ENCODE results near the gene SLC5A11. TPM values are rescaled to one million over a fixed set of nuclear protein-coding genes. Genes with fewer than 3 reads are reported as not detected.
A peak's percentile ranks its signal among the peaks of the same experiment; 100 is the strongest.
"Not testable (repeated sequence)": the region's sequence is repeated elsewhere in the genome, so short reads cannot be mapped to it uniquely, and the experiment has no call there.

SLC5A11 gene
- total RNA-seq, 1 donor from 2014 or later: not detected

- no peak for DNase-seq (ENCODE audit: low read depth)
These were observed 15.7 kb downstream of the SLC5A11 start for GRCh38 chr16:24861461-24861860.

- no peak for DNase-seq (ENCODE audit: low read depth)
These were observed 18.0 kb downstream of the SLC5A11 start for GRCh38 chr16:24863582-24864437.

- DNase-seq (ENCODE audit: low read depth): no peak
These were observed 23.3 kb downstream of the SLC5A11 start for GRCh38 chr16:24869033-24869432.

GRCh38 chr16:24871891-24872290, 26.1 kb downstream of the SLC5A11 start:
- DNase-seq (ENCODE audit: low read depth): no peak

- no peak for DNase-seq (ENCODE audit: low read depth)
These were observed 27.3 kb downstream of the SLC5A11 start for GRCh38 chr16:24873028-24873427.

GRCh38 chr16:24875466-24875865, 29.7 kb downstream of the SLC5A11 start:
- DNase-seq (ENCODE audit: low read depth): no peak

GRCh38 chr16:24876231-24876630, 30.5 kb downstream of the SLC5A11 start:
- DNase-seq (ENCODE audit: low read depth): no peak

- DNase-seq (ENCODE audit: low read depth): no peak
These were observed 33.9 kb downstream of the SLC5A11 start for GRCh38 chr16:24879684-24880083.

- DNase-seq (ENCODE audit: low read depth): no peak
These were observed 38.0 kb downstream of the SLC5A11 start for GRCh38 chr16:24883714-24884151.

GRCh38 chr16:24887472-24887871, 41.7 kb downstream of the SLC5A11 start:
- DNase-seq (ENCODE audit: low read depth): no peak

- DNase-seq (ENCODE audit: low read depth): no peak
These were observed 45.0 kb downstream of the SLC5A11 start for GRCh38 chr16:24890746-24891145.

- no peak for DNase-seq (ENCODE audit: low read depth)
These were observed 50.7 kb downstream of the SLC5A11 start for GRCh38 chr16:24896439-24896838.

- DNase-seq (ENCODE audit: low read depth): not testable (repeated sequence)
These were observed 51.8 kb downstream of the SLC5A11 start for GRCh38 chr16:24897522-24897921.

GRCh38 chr16:24900230-24900629, 54.5 kb downstream of the SLC5A11 start:
- DNase-seq (ENCODE audit: low read depth): no peak

- peak; percentile 11 for DNase-seq (ENCODE audit: low read depth)
These were observed 60.5 kb downstream of the SLC5A11 start for GRCh38 chr16:24906199-24906808.

GRCh38 chr16:24906901-24907300, 61.1 kb downstream of the SLC5A11 start:
- DNase-seq (ENCODE audit: low read depth): no peak

GRCh38 chr16:24908716-24909115, 63.0 kb downstream of the SLC5A11 start:
- no peak for DNase-seq (ENCODE audit: low read depth)

GRCh38 chr16:24909856-24910255, 64.1 kb downstream of the SLC5A11 start:
- no peak for DNase-seq (ENCODE audit: low read depth)

GRCh38 chr16:24915019-24915418, 69.3 kb downstream of the SLC5A11 start:
- DNase-seq (ENCODE audit: low read depth): no peak

- DNase-seq (ENCODE audit: low read depth): no peak
These were observed 69.8 kb downstream of the SLC5A11 start for GRCh38 chr16:24915576-24915975.

- no peak for DNase-seq (ENCODE audit: low read depth)
These were observed 71.5 kb downstream of the SLC5A11 start for GRCh38 chr16:24917236-24917635.

GRCh38 chr16:24917891-24918290, 72.1 kb downstream of the SLC5A11 start:
- DNase-seq (ENCODE audit: low read depth): no peak

GRCh38 chr16:24918641-24919040, 72.9 kb downstream of the SLC5A11 start:
- no peak for DNase-seq (ENCODE audit: low read depth)

Measured in renal cortical epithelial cell (primary cell).